Endothelial cell of umbilical vein (primary cell): ENCODE data around the gene IFT22. TPM values are rescaled to one million over a fixed set of nuclear protein-coding genes. Genes with fewer than 3 reads are reported as not detected.

Source experiments
- BruUV-seq: library from RNA; stranded (reverse); fragments of 400-500 nt; replicated peaks from 2 replicates; lab custom pipeline; 2021; lab: Mats Ljungman, UMichigan
- CTCF ChIA-PET: fragments of 300-600, 350-600 bp; sonication (Branson Sonifier 250); formaldehyde crosslinking; loops from one replicate; lab custom pipeline; 2021; ENCODE audit warnings: antibody characterized with exemption, inconsistent platforms; lab: Charles Lee
- POLR2A ChIA-PET: fragments of 300-600, 350-600 bp; sonication (Branson Sonifier 250); formaldehyde crosslinking; loops from one replicate; lab custom pipeline; 2021; ENCODE audit warnings: antibody characterized with exemption, inconsistent platforms; lab: Charles Lee
- DNase-seq: peaks from one replicate; pipeline ENCODE4 v3.0.0-alpha.2; 2011; ENCODE audit warnings: low read depth, low spot score
- FAIRE-seq: peaks from 2 replicates; lab custom pipeline; 2011; peaks lifted over from hg19 to GRCh38; lab: Jason Lieb, UNC
- H2AFZ ChIP-seq: 2 replicates; pipeline ENCODE4 v1.6.0; 2012; ENCODE audit warnings: low read depth, low read length, control low read depth, inconsistent platforms
- H3K27ac ChIP-seq: 2 replicates; pipeline ENCODE4 v1.5.1; 2011; ENCODE audit warnings: low read depth, mild to moderate bottlenecking, control low read depth, low read length, moderate library complexity; ENCODE audit not compliant: insufficient read depth
- H3K27me3 ChIP-seq, 2 experiments: 2 replicates each; pipeline versions ENCODE4 v1.6.0 to v1.6.1; 2011; ENCODE audit warnings: low read length in 2 of 2, mixed read lengths in 1 of 2; ENCODE audit not compliant: control insufficient read depth in 2 of 2, insufficient read depth in 2 of 2
- H3K36me3 ChIP-seq, 2 experiments: 2 replicates in 1 of 2; 3 replicates in 1 of 2; pipeline ENCODE4 v1.5.1; 2011; ENCODE audit warnings: low read length in 2 of 2, mild to moderate bottlenecking in 1 of 2, moderate library complexity in 1 of 2; ENCODE audit not compliant: control insufficient read depth in 2 of 2, insufficient read depth in 2 of 2; ENCODE audit errors: extremely low read depth in 1 of 2
- H3K4me1 ChIP-seq: 3 replicates; pipeline ENCODE4 v1.5.1; 2011; ENCODE audit warnings: mild to moderate bottlenecking, low read length; ENCODE audit not compliant: control insufficient read depth, insufficient read depth; ENCODE audit errors: extremely low read depth
- H3K4me2 ChIP-seq: 2 replicates; pipeline ENCODE4 v1.6.1; 2011; ENCODE audit warnings: low read length, control low read depth, mixed read lengths; ENCODE audit not compliant: insufficient read depth
- H3K4me3 ChIP-seq, 3 experiments: fragments of 200-600 bp in 1 of 3; sonication (generic), shearing (Covaris generic) in 1 of 3; replicated peaks in 1 of 3; 2 replicates each; pipeline ENCODE4 v1.5.1; 2011 to 2016; ENCODE audit warnings: control low read depth in 3 of 3, low read length in 3 of 3, mild to moderate bottlenecking in 2 of 3, inconsistent platforms in 1 of 3, low read depth in 1 of 3, moderate library complexity in 1 of 3; ENCODE audit not compliant: insufficient read depth in 1 of 3
- H3K79me2 ChIP-seq: 2 replicates; pipeline ENCODE4 v1.6.0; 2012; ENCODE audit warnings: low read length, inconsistent platforms; ENCODE audit not compliant: control insufficient read depth, insufficient read depth
- H3K9ac ChIP-seq: replicated peaks from 2 replicates; pipeline ENCODE3; 2011; ENCODE audit warnings: low read length, control low read depth; ENCODE audit not compliant: insufficient read depth; ENCODE audit errors: extremely low read depth
- H3K9me1 ChIP-seq: replicated peaks from 3 replicates; pipeline ENCODE4 v1.6.0; 2011; ENCODE audit warnings: mild to moderate bottlenecking, low read length; ENCODE audit not compliant: control insufficient read depth, insufficient read depth; ENCODE audit errors: extremely low read depth
- H3K9me3 ChIP-seq: replicated peaks from 2 replicates; pipeline ENCODE4 v1.5.1; 2012; ENCODE audit warnings: low read length, inconsistent platforms; ENCODE audit not compliant: control insufficient read depth, insufficient read depth
- H4K20me1 ChIP-seq: replicated peaks from 2 replicates; pipeline ENCODE3; 2011; ENCODE audit warnings: mild to moderate bottlenecking, low read length; ENCODE audit not compliant: control insufficient read depth, insufficient read depth; ENCODE audit errors: extremely low read depth
- EZH2 ChIP-seq: IDR thresholded peaks from 2 replicates; pipeline ENCODE4 v1.6.1; 2012; ENCODE audit warnings: borderline replicate concordance, low read depth, mild to moderate bottlenecking, moderate library complexity, low read length, inconsistent platforms; ENCODE audit not compliant: severe bottlenecking
- MYC ChIP-seq: IDR thresholded peaks from one replicate; pipeline ENCODE4 v1.6.1; 2011; ENCODE audit warnings: mild to moderate bottlenecking, low read depth, low read length
- dilution Hi-C: fragments of 300-500 bp; cut with MboI; formaldehyde crosslinking; loops from one replicate; pipeline ENCODE4 v1.15.0; 2019; ENCODE audit warnings: low sequenced_read_pairs; ENCODE audit not compliant: extremely low pct_ligation_motif_present
- intact Hi-C: fragments of 100-400 bp; cut with micrococcal nuclease; formaldehyde crosslinking; loops from one replicate; pipeline ENCODE4 v1.10.0; 2022
- polyA plus RNA-seq, 4 experiments: library from polyadenylated mRNA; depleted of rRNA in 3 of 4; stranded (reverse) in 3 of 4; unstranded in 1 of 4; fragments of >200 nt; gene quantifications; 2 replicates each; pipeline versions ENCODE4 v1.2.1 to v1.2.3, GENCODE V29; 2011 to 2012; ENCODE audit warnings: missing spikeins in 1 of 4
- total RNA-seq: library from RNA; stranded (reverse); gene quantifications from 2 replicates; pipeline ENCODE4 v1.2.3, GENCODE V29; 2021
- TF ChIP-seq, protein P1 (sequence below), 2 donors: IDR thresholded peaks; 1 replicate in 1 of 2; 2 replicates in 1 of 2; pipeline ENCODE4 v1.5.1; 2011; ENCODE audit warnings: low read length in 2 of 2, mild to moderate bottlenecking in 2 of 2, moderate library complexity in 2 of 2, control low read depth in 1 of 2, inconsistent platforms in 1 of 2, low read depth in 1 of 2; ENCODE audit not compliant: insufficient read depth in 1 of 2; ENCODE audit errors: extremely low read depth in 1 of 2

The IFT22 gene
- total and polyA plus RNA-seq, 2 donors (not counting 3 experiments of a cell fraction or from before 2014, with no cell fraction given): 26.3 to 28.7 TPM

DNA sequence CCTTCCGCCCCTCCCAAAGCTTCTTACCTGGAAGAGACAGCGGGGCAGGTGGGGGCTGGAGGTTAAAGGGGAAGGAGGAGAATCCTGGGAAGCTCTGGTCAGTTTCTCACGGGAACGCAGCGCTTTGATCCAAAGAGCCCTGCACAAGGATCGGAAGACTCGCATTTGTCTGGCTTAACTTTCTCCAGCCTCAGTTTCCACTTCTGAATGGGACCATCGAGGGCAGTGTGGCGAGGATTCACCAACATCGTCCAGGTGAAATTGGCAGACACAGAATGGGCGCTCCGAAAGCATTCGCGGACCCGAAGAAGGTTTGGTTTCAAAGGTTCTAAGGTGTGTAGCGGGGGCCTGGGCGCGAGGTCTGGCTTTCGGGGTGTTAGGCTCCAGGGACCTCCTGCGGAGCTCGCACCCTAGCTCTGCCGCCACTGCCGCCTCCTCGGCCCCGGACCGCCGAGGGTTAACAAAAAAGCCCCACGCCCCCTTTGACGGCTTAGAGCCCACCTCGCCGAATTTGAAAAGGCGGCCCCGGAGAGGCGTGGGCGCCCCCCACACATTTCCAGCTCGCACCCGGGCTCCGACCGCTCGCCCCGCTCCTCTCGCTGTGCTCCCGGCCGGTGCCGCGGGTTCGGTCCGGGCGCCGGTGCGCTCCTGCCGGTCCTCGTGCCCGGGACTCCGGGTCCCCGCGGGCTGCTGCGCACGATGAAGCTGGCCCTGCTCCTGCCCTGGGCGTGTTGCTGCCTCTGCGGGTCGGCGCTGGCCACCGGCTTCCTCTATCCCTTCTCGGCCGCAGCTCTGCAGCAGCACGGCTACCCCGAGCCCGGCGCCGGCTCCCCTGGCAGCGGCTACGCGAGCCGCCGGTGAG, 41.0 kb upstream of the IFT22 start, which contains the start of gene COL26A1:
COL26A1 (plus strand) TSS at position 542 of the 862 bp plus-strand sequence; CDS start at position 700, 158 bp downstream.
- dilution Hi-C loops: no loop called here
- peak within 1 kb of the TSS; percentile 44 for H2AFZ ChIP-seq
- no peak for DNase-seq

More for the DNA sequence above, 41.0 kb upstream of the IFT22 start, which contains the start of gene COL26A1:
- FAIRE-seq: no peak
- TF ChIP-seq EZH2 (peak; percentile 79), MYC (no peak)
- TF ChIP-seq, protein P1, sequence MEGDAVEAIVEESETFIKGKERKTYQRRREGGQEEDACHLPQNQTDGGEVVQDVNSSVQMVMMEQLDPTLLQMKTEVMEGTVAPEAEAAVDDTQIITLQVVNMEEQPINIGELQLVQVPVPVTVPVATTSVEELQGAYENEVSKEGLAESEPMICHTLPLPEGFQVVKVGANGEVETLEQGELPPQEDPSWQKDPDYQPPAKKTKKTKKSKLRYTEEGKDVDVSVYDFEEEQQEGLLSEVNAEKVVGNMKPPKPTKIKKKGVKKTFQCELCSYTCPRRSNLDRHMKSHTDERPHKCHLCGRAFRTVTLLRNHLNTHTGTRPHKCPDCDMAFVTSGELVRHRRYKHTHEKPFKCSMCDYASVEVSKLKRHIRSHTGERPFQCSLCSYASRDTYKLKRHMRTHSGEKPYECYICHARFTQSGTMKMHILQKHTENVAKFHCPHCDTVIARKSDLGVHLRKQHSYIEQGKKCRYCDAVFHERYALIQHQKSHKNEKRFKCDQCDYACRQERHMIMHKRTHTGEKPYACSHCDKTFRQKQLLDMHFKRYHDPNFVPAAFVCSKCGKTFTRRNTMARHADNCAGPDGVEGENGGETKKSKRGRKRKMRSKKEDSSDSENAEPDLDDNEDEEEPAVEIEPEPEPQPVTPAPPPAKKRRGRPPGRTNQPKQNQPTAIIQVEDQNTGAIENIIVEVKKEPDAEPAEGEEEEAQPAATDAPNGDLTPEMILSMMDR (IDR thresholded peaks at IDR 0.05; ENCODE audit: extremely low read depth in 1 of 2, insufficient read depth in 1 of 2, low read depth in 1 of 2, low read length in 2 of 2): no peak
- Histone ChIP-seq H3K4me3 (peak within 1 kb of the TSS in 1 of 3 experiments; percentile 34), H4K20me1 (no peaks in the 10 kb centered on the region), H3K79me2 (no peaks in the 10 kb centered on the region), H3K9me1 (no peaks in the 10 kb centered on the region), H3K9me3 (no peaks in the 10 kb centered on the region), H3K4me1 (peaks cover 3% of the 10 kb centered on the region), H3K27ac (no peak within 1 kb of the TSS), H3K36me3 (no peaks in the 10 kb centered on the region), H3K4me2 (no peak within 1 kb of the TSS), H3K27me3 (peaks cover 10 to 24% of the 10 kb centered on the region in 2 experiments), H3K9ac (no peak within 1 kb of the TSS)
- ChIA-PET POLR2A (no interaction called here), CTCF (interaction anchor here (0.6 to 5.4 kb wide), 14 partner anchors 10 to 326 kb away, joined by 3 to 33 read pairs (median 4); partner anchors contain the start of gene IFT22)
- no TSS peak for BruUV-seq
- intact Hi-C loops: no loop called here
